ENCODE measurements around the gene UBE2L5.
A peak's percentile ranks its signal among the peaks of the same experiment; 100 is the strongest.

Gene UBE2L5

GRCh38 chr13:30395192-30396158 is 26.8 kb upstream of the UBE2L5 start:
- FAIRE-seq (no peak), DNase-seq (ENCODE audit: insufficient read length, low spot score) (peak; percentile 59)
- no peak for TF ChIP-seq CTCF (IDR thresholded peaks at IDR 0.05; ENCODE audit: insufficient read depth, missing control alignments)

- FAIRE-seq: no peak
- no peak for DNase-seq (ENCODE audit: insufficient read length, low spot score)
- TF ChIP-seq CTCF (IDR thresholded peaks at IDR 0.05; ENCODE audit: insufficient read depth, missing control alignments): no peak
These were observed 25.7 kb upstream of the UBE2L5 start for GRCh38 chr13:30396434-30397075.

GRCh38 chr13:30398601-30399072 is 23.7 kb upstream of the UBE2L5 start:
- FAIRE-seq (no peak), DNase-seq (ENCODE audit: insufficient read length, low spot score) (no peak)
- no peak for TF ChIP-seq CTCF (IDR thresholded peaks at IDR 0.05; ENCODE audit: insufficient read depth, missing control alignments)

DNA sequence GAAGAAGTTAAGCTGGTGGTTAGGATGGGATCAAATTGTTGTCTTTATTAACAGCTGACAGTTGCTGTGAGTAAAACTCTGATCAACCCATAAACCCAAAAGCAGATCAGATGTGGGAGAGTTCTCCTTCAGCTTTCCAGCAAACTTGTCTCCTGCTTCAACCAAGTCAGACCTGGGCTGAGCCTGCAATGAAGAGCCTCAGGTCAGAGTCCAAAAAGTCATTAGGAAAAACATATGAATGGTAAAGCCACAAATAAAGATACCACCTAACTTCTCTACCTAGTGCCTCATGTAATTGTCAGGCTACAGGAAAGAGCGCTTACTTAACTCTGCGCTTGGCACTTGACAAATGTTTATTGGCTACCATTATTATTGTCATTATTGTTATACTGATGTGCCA is 21.9 kb upstream of the UBE2L5 start:
- FAIRE-seq (no peak), DNase-seq (ENCODE audit: insufficient read length, low spot score) (no peak)
- TF ChIP-seq CTCF (IDR thresholded peaks at IDR 0.05; ENCODE audit: insufficient read depth, missing control alignments): no peak

- FAIRE-seq: no peak
- DNase-seq (ENCODE audit: insufficient read length, low spot score): no peak
- TF ChIP-seq CTCF (IDR thresholded peaks at IDR 0.05; ENCODE audit: insufficient read depth, missing control alignments): no peak
These were observed 20.9 kb upstream of the UBE2L5 start for GRCh38 chr13:30401347-30401746.

DNA sequence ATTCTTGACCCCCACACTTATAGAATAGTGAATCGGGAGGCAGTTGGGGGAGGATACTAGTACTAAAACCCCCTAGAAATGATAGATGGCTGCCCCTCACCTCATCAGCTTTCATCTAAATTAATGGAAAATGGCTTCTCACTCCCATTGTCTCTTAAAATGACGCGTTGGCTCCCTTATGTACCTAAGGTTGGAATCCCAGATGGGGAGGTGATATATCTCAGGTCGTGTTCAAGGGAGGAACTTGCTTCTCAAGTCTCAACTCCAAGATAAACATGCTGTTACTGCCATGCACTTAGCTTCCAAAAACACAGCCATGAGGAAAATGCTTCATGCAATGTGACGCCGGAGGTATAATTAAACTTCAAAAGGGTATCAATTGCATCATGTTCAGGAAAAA is 18.8 kb upstream of the UBE2L5 start:
- FAIRE-seq (no peak), DNase-seq (ENCODE audit: insufficient read length, low spot score) (no peak)
- TF ChIP-seq CTCF (IDR thresholded peaks at IDR 0.05; ENCODE audit: insufficient read depth, missing control alignments): no peak

All from D721Med (cell line).